HG02840 (cell line): ENCODE results near the gene SMIM45.
A peak's percentile ranks its signal among the peaks of the same experiment; 100 is the strongest.

Experiments
- ATAC-seq: cut with Tn5 transposase; IDR thresholded peaks from one replicate; pipeline ENCODE4 v1.9.1; 2021; ENCODE audit warnings: mild to moderate bottlenecking, moderate library complexity, moderate number of reproducible peaks; ENCODE audit not compliant: unreplicated experiment, low FRiP score

SMIM45 gene

DNA sequence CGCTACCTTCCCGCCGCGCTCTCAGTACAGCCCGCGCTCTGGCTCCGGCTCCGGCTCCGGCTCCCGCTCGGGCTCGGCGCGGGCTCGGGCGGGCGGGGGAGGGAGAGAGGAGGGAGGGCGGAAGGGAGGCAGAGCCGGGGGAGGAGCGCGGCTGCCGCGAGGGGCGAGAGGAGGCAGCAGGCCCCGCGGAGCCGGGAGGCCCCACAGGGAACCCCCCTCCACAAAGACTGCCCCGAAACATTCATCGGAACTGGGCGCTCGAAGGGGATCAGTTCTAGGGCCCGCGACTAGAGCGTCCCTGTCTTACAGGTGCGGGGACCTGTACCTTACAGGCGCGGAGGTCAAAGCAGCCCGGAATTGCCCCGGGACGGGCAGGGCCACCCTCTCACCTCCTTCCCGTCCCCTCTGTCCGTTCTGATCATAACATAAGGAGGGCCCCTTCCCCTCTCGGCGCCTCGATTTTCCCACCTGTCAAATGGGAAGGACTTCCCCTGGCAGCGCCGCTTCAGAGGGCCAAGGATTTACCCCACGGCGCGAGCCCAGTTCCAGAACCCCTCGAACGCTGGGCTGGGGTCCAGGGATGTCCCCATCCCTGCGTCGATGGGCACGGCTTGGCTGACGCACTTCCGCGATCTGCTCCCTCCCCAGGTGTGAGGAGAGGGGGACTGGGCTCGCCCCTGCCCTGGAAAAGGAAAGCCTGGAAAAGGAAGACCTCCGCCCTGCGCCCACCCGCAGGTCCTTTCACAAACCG is 36.7 kb upstream of the SMIM45 start, which contains the start of gene SHISA8:
Gene SHISA8, minus strand, starts transcription at position 40 of the 751 bp plus-strand sequence. CDS start 407 bp downstream, outside the sequence.
- ATAC-seq, result no peak

DNA sequence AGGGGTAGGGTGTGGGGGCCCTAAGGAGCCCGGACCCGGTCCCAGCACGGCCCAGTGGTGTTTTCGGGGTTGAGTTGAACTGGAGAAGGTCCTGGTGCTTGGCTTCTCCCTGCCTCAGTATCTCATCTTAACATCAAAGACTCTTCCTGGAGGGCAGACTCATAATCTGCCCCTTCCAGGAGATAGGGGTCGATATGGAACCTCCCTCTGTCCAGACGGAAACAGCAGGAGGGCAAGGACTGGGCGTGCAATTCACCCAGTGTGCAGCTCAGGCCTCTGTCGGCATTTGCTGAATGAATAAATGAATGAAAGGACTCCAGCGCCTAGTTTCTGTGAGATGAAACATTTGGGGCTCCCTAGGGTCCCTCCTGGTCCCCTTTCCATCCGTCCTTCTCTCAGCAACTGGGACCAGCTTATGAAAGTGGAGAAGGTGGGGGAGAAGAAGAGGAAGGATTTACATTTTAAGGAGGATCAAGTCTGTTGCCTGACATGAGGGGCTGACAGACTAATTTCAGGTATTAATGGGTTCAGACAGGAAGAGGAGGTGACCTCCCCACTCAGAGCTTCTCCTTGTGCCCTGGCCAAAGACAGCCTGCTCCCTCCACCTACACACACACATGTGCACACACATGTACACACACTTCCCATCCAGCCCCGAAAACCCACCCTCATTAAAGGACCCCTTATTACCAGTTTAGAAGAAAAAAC is 36.0 kb upstream of the SMIM45 start:
- ATAC-seq, result no peak

GRCh38 chr22:41916745-41917358 is 35.1 kb upstream of the SMIM45 start:
- ATAC-seq, result no peak

DNA sequence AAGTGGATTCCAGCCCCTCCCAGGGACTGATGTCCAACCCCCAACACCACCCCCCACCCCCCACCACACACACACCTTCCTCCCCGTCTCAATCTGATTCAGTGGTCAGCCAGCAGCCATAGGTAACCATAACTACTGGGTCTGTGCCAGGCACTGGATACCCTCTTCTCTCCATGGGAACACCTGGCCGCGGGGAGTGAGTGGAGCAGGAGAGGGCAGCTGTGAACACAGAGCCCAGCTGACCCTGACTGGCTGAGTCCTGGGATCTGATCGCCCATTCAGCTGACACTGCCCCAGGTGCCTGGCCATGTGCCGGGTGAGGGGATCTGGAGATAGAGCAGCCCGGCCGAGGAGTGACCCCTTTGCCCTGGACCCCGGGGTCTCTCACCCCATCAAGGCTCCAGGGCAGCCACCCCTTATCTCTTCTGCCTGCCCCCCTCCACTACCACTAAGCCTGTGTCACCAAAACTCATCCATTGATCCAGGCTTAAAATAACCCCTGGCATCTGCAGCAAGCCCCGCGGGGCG is 34.5 kb upstream of the SMIM45 start:
- ATAC-seq, result no peak

GRCh38 chr22:41917903-41918791 is 33.8 kb upstream of the SMIM45 start:
- ATAC-seq, result no peak

DNA sequence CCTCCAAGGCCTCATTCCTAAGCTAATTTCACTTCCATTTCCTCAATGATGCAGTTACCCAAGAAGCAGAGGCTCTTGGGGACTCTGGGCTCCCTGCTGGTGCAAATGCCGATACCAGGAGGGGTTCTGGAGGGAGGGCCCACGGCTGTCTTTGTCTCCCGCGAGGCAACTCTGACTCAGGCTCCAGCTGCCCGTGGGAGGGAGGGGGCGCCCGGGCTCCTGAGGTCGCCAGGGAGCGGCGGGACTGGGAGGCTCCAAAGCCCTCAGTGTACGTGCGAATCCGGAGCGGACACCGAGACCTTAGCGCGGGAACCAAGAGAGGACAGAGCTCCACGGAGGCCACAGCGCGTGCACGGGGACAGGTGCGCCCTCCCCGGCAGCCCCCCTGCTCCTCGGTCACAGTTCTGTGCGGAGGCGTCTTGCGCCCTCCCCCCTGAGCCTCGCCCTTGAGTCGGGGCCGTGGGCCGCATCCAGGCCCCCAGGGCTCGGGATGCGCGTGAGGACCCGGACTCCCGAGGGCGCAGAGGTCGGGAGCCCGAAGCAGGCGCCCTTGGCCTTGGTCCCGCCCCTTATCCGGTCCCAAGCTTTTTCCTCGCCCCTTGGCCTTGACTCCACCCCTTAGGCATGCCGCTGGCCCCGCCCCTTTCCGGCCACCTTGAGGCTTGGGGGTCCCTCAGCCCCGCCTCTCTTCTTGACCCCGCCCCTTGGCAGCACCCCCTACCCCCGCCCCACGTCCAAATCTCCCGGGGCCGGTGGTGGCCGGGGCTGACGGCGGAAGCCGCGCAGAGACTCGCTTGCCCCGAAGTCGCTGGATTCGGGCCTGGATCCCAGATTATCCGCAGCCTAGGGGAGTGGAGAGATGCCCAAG is 32.4 kb upstream of the SMIM45 start:
- ATAC-seq, result peak; percentile 44

DNA sequence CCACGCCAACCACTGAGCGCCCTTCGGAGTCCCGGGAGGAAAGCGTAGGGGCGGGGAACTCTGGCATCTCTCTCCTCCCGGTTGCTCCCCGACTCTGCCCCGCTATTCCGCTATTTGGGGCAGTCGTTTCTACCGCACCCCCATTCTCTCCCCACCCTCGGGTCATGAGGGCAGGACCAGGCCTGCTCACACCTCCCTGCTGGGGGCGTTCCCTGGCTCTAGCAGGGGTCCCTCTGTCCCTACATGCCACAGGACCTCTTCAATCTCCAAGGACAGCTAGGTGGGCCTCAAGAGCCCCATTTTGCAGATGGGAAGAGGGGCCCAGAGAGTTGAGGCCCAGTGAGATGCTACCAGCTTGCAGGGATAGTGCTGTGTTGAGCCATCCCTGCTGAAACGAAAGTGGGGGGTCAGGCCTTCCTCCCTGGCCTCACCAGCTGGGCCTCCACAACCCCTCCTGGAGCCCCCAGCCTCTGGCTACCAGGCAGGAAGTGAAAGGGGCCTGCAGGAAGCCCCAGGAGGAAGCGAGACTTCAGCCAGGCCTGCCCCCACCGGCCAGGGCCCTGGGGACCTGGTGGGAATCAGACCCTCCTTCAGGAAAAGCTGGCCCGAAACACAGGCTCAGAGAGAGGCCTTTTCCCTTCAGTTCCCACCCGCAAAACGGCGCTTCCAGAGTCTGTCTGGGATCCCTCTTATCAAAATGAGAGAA is 31.5 kb upstream of the SMIM45 start:
- ATAC-seq, result peak; percentile 24

GRCh38 chr22:41922328-41922727 is 29.6 kb upstream of the SMIM45 start:
- no peak for ATAC-seq

DNA sequence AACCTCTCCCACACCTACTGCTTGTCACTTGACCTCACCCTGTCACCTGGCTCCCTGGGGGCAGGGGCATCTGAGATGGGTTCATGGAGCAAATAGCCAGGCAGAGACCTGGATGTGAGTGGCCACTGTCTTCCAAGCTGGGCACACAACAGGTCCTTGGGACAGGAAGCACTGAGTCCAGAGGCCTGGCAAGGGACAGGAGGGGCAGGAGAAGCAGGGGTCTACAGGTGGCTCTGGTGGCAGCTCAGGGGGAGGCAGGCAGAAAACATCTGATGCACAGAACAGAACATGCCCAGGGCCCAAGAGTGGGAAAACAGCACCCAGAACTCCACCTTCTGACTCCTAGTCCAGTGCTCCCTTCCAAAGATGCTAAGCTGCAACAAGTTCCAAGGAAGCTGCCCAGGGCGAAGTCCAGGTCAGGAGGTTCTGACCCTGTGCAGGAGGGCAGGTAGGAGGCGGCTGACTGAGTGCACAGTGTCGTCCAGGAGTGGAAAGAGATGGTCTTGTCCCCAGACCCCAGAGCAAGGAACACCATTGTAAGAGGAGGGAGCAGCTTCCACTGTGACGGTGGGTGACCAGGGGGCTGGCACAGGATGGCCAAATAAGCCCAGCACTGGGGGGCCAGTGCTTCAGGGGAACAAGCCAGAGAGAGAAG is 28.9 kb upstream of the SMIM45 start:
- ATAC-seq, result no peak

- no peak for ATAC-seq
Measured at GRCh38 chr22:41923595-41924276, 28.2 kb upstream of the SMIM45 start.

DNA sequence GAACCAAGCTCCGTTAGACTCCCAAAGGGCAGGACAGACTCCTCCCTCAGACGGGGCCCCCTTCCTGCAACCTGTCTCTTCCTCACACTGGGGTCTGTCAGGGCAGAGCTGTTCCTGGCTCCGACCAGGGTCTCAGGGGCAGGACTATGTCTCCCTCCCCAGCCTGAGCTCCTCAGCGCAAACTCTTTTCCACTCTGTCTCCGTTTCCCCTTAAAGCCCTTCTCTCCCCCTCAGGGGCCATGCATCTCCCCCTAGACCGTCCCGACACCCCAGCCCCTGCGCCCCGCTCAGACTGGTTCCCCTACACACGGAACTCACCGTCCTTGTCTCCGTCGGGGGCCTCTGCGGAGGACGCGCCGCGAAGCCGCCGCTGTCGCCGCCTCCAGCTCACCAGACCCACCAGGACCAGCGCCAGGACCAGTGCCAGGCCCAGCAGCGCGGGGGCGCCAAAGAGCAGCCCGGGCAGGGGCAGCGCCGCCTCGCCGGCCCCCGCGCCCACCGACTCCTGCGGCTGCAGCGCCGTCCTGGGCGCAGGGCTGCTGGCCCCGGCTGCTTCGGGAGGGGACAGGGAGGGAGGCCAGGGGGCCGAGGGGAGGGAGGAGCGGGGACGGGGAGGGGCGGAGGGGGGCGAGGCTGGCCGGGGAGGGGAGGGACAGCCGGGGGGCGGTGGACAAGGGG is 26.0 kb upstream of the SMIM45 start:
- no peak for ATAC-seq

GRCh38 chr22:41927813-41928212 is 24.1 kb upstream of the SMIM45 start:
- ATAC-seq, result no peak

DNA sequence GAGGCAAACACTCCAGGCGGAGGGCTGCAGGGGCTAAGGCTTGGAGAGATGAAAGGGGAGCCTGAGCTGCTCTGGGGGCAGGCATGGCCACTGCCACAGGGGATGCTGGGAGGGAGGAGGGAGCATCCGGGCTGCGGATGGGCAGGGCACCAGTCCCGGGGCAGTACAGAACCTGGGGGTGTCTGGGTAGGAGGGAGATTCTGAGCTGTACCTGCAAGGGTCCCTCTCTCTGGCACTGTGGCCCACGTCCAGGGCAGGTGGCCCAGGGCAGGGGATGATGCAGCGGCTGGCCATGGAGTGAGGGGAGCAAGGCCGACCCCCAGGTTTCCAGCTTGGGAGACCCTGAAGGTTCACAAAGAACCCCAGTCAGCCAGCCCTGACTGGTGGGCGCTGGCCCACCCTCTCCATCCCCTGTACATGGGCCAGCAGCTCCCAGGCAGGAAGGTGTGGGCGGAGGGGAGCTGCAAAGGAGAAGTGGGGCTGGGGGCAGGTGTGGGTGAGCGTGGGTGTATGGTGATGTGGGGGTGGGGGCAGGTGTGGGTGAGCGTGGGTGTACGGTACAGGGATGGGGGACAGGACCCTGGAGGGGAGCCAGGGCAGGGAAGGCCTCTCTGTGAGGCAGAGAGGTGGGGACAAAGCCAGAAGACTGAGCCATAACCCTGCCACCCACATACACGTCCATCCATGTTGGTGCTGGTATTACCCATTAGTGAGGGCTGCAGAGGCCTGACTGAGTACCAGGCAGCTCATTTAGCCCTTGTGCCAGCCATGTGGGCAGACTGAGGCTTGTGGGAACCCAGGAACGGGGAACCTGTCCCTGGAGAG is 23.1 kb upstream of the SMIM45 start:
- no peak for ATAC-seq

DNA sequence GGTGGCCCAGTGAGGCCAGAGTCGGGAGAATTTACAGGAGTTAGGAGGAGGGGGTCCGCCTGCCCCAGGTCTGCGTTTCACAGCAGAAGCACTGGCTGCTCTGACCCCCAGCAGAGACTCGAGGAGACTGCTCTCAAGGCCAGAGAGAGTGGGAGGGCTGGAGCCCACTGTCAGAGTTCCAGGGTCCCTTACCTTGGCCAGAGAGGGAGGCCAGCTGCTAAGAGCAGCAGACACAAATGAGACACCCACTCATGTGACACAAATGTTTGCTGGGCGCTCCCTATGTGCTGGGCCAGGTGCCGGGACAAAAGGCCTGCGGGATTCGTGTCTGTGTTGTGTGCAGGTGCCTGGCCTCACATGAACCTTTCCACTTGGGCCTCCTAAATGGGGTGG is 22.5 kb upstream of the SMIM45 start:
- ATAC-seq, result no peak

DNA sequence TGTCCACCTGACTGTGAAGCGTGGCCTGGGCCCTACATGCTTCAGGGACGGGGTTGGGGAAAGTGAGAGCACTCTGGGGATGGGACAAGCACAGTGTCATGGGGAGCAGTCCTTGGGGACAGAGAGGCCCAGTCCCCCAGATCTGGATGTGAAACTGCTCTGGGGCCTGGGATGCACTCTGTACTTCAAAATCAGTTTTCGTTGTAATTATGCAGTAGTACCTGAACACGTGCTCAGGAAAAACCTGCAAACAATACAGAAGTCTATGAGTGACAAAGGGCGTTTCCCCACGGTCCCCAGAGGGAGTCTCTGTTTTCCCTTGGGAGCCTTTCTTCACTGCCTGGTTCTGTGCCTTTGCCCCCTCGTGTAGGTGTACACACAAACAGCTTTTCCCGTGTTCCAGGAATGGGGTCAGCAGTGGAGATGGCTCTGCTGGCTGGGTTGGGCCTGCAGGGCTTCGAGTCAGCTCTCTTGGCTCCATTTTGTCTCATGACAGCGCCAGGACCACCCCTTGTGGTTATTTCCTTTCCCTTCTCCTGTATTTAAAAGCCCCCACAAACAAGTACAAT is 20.2 kb upstream of the SMIM45 start:
- no peak for ATAC-seq

GRCh38 chr22:41932353-41932752 is 19.6 kb upstream of the SMIM45 start:
- no peak for ATAC-seq
